Gastroesophageal sphincter (tissue), 3 donors: ENCODE results near the gene PTPRG.

Experiments
- CTCF ChIP-seq, 4 experiments: fragments of 200-600 bp in 2 of 4; fragments of 450-650 bp in 2 of 4; sonication (generic) in 1 of 4; IDR thresholded peaks; one replicate each; pipeline ENCODE4 v1.5.1; 2017 to 2019; ENCODE audit warnings: antibody characterized with exemption in 4 of 4, mild to moderate bottlenecking in 2 of 4, moderate library complexity in 2 of 4
- POLR2AphosphoS5 ChIP-seq: sonication (generic); formaldehyde crosslinking; IDR thresholded peaks from one replicate; pipeline ENCODE4 v1.6.1; 2017; ENCODE audit warnings: antibody characterized with exemption

DNA sequence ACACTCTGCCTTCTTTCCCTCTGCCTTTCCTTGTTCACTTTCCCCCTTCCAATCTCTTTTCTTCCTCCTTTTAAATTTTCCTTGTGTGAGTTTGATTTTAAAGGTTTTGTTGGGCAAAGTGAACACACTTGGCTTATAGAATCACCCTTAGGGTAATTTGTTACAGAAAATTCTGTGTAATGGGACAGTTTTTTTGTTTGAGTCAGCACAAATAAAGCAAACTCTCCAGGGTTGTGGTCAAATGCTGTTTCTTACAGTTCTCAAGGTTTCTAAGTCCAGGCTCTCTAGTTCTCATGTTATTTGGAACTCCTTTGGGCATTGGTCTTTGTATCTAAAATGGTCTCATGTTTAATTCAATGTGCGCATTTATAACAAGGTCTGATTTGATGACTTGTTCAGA lies 307.1 kb downstream of the PTPRG start:
- TF ChIP-seq CTCF (IDR thresholded peaks at IDR 0.05): no peak
- no peak for TF ChIP-seq POLR2AphosphoS5
